Neural progenitor cell (in vitro differentiated cells): Measurements from ENCODE around the gene TMEM239. TPM values are rescaled to one million over a fixed set of nuclear protein-coding genes. Genes with fewer than 3 reads are reported as not detected.
A peak's percentile ranks its signal among the peaks of the same experiment; 100 is the strongest.

ENCODE experiments used
- DNase-seq: peaks from one replicate; pipeline ENCODE4 v3.0.0-alpha.2; 2016; ENCODE audit warnings: low spot score
- H2AFZ ChIP-seq: fragments of 200-600 bp; sonication (generic); replicated peaks from 2 replicates; pipeline ENCODE4 v1.6.1; 2016; ENCODE audit warnings: antibody characterized with exemption
- H3F3A ChIP-seq: fragments of 200-600 bp; sonication (generic); 2 replicates; pipeline ENCODE4 v1.6.1; 2016; ENCODE audit warnings: antibody characterized with exemption, low read depth
- H3K27ac ChIP-seq: fragments of 200-600 bp; sonication (generic); 2 replicates; pipeline ENCODE4 v1.5.1; 2016; ENCODE audit warnings: mild to moderate bottlenecking
- H3K27me3 ChIP-seq: fragments of 200-600 bp; sonication (generic); 2 replicates; pipeline ENCODE4 v1.6.1; 2016; ENCODE audit warnings: mild to moderate bottlenecking, moderate library complexity
- H3K36me3 ChIP-seq: fragments of 200-600 bp; sonication (generic); 2 replicates; pipeline ENCODE4 v1.5.1; 2016
- H3K4me1 ChIP-seq: fragments of 200-600 bp; sonication (generic); 2 replicates; pipeline ENCODE4 v1.6.1; 2016; ENCODE audit warnings: mixed run types
- H3K4me2 ChIP-seq: fragments of 200-600 bp; sonication (generic); 2 replicates; pipeline ENCODE4 v1.6.1; 2016
- H3K4me3 ChIP-seq: fragments of 200-600 bp; sonication (generic); 2 replicates; pipeline ENCODE4 v1.5.1; 2016
- H3K79me2 ChIP-seq: fragments of 200-600 bp; sonication (generic); 2 replicates; pipeline ENCODE4 v1.6.1; 2016; ENCODE audit warnings: low read depth
- H3K9ac ChIP-seq: fragments of 200-600 bp; sonication (generic); 2 replicates; pipeline ENCODE4 v1.6.1; 2016
- H3K9me3 ChIP-seq: fragments of 200-600 bp; sonication (generic); 2 replicates; pipeline ENCODE4 v1.5.1; 2016; ENCODE audit warnings: low read depth
- H4K20me1 ChIP-seq: fragments of 200-600 bp; sonication (generic); 2 replicates; pipeline ENCODE4 v1.6.1; 2016; ENCODE audit warnings: low read depth
- H3K27ac Mint-ChIP-seq: 3 replicates; pipeline ENCODE4 v1.8.0; 2021; ENCODE audit warnings: mixed read lengths
- H3K27me3 Mint-ChIP-seq: 2 replicates; pipeline ENCODE4 v1.8.0; 2022; ENCODE audit warnings: low read depth, mild to moderate bottlenecking, inconsistent platforms, moderate library complexity, mixed read lengths; ENCODE audit not compliant: insufficient read depth
- H3K36me3 Mint-ChIP-seq: 3 replicates; pipeline ENCODE4 v1.8.0; 2021; ENCODE audit warnings: mixed read lengths
- H3K4me1 Mint-ChIP-seq: 3 replicates; pipeline ENCODE4 v1.8.0; 2021; ENCODE audit warnings: mixed read lengths
- H3K4me3 Mint-ChIP-seq: 3 replicates; pipeline ENCODE4 v1.8.0; 2021; ENCODE audit warnings: mild to moderate bottlenecking, moderate library complexity, mixed read lengths
- H3K9me3 Mint-ChIP-seq: 3 replicates; pipeline ENCODE4 v1.8.0; 2020; ENCODE audit warnings: mixed read lengths
- CTCF ChIP-seq: fragments of 200-600 bp; sonication (generic); IDR thresholded peaks from 2 replicates; pipeline ENCODE4 v1.5.1; 2017; ENCODE audit warnings: antibody characterized with exemption, mild to moderate bottlenecking
- EZH2 ChIP-seq: fragments of 200-600 bp; sonication (generic); IDR thresholded peaks from 2 replicates; pipeline ENCODE4 v1.6.1; 2017; ENCODE audit warnings: antibody characterized with exemption, mild to moderate bottlenecking, moderate library complexity
- EZH2phosphoT487 ChIP-seq: fragments of 200-600 bp; sonication (generic); IDR thresholded peaks from 2 replicates; pipeline ENCODE4 v1.6.1; 2017; ENCODE audit warnings: antibody characterized with exemption
- total RNA-seq: library from RNA; depleted of rRNA; stranded (reverse); fragments of >200 nt; gene quantifications from 2 replicates; pipeline ENCODE4 v1.2.3, GENCODE V29; 2015; ENCODE audit warnings: low replicate concordance

TMEM239 gene
- total RNA-seq, 1 donor from 2014 or later = not detected

GRCh38 chr20:2835331-2835796 is 19.2 kb downstream of the TMEM239 start:
- Histone ChIP-seq H2AFZ (no peak overlapping the region), H3K79me2 (peaks cover 6% of the 10 kb centered on the region), H4K20me1 (no peaks in the 10 kb centered on the region), H3K4me2 (no peak overlapping the region), H3K9me3 (no peaks in the 10 kb centered on the region), H3K4me1 (no peaks in the 10 kb centered on the region), H3F3A (no peaks in the 10 kb centered on the region), H3K27ac (no peak overlapping the region), H3K4me3 (no peak overlapping the region), H3K9ac (no peak overlapping the region), H3K27me3 (no peaks in the 10 kb centered on the region), H3K36me3 (no peaks in the 10 kb centered on the region)
- no peak overlapping the region for H3K4me3 Mint-ChIP-seq
- TF ChIP-seq CTCF = no peak
- TF ChIP-seq EZH2phosphoT487 = no peak
- TF ChIP-seq EZH2 = no peak
- no peak for DNase-seq
- H3K27ac Mint-ChIP-seq = no peak overlapping the region
- peaks cover 28% of the 10 kb centered on the region for H3K36me3 Mint-ChIP-seq
- peaks cover 9% of the 10 kb centered on the region for H3K4me1 Mint-ChIP-seq
- H3K27me3 Mint-ChIP-seq = peaks cover 6% of the 10 kb centered on the region
- no peaks in the 10 kb centered on the region for H3K9me3 Mint-ChIP-seq

- no peak overlapping the region for H3K27ac ChIP-seq
- H3K4me1 ChIP-seq = no peaks in the 10 kb centered on the region
- Mint-ChIP-seq H3K9me3 (no peaks in the 10 kb centered on the region), H3K4me1 (peaks cover 9% of the 10 kb centered on the region), H3K36me3 (peaks cover 28% of the 10 kb centered on the region), H3K27ac (peak overlapping the region; percentile 11), H3K27me3 (peaks cover 6% of the 10 kb centered on the region), H3K4me3 (no peak overlapping the region)
- H3K27me3 ChIP-seq = no peaks in the 10 kb centered on the region
- DNase-seq = no peak
- no peak overlapping the region for H2AFZ ChIP-seq
- no peaks in the 10 kb centered on the region for H3K9me3 ChIP-seq
- TF ChIP-seq EZH2phosphoT487 = no peak
- TF ChIP-seq CTCF = no peak
- TF ChIP-seq EZH2 = no peak
- H3K4me3 ChIP-seq = no peak overlapping the region
- H3K79me2 ChIP-seq = peaks cover 6% of the 10 kb centered on the region
- no peaks in the 10 kb centered on the region for H4K20me1 ChIP-seq
- no peaks in the 10 kb centered on the region for H3K36me3 ChIP-seq
- no peaks in the 10 kb centered on the region for H3F3A ChIP-seq
- no peak overlapping the region for H3K4me2 ChIP-seq
- H3K9ac ChIP-seq = no peak overlapping the region
Measured at GRCh38 chr20:2836035-2836434, 19.9 kb downstream of the TMEM239 start.

- Mint-ChIP-seq H3K9me3 (no peaks in the 10 kb centered on the region), H3K4me3 (no peak overlapping the region), H3K4me1 (peaks cover 13% of the 10 kb centered on the region), H3K27ac (peak overlapping the region; percentile 52), H3K27me3 (peaks cover 6% of the 10 kb centered on the region), H3K36me3 (peaks cover 28% of the 10 kb centered on the region)
- Histone ChIP-seq H3K79me2 (peaks cover 6% of the 10 kb centered on the region), H3F3A (no peaks in the 10 kb centered on the region), H2AFZ (no peak overlapping the region), H3K4me3 (no peak overlapping the region), H3K9ac (no peak overlapping the region), H3K27me3 (no peaks in the 10 kb centered on the region), H3K4me2 (no peak overlapping the region), H4K20me1 (no peaks in the 10 kb centered on the region), H3K9me3 (no peaks in the 10 kb centered on the region), H3K27ac (no peak overlapping the region), H3K36me3 (no peaks in the 10 kb centered on the region), H3K4me1 (peaks cover 6% of the 10 kb centered on the region)
- TF ChIP-seq EZH2phosphoT487 = no peak
- TF ChIP-seq CTCF = no peak
- TF ChIP-seq EZH2 = no peak
- no peak for DNase-seq
Measured at GRCh38 chr20:2837221-2837960, 21.2 kb downstream of the TMEM239 start.
